ACC112 (cell line): ENCODE data around the gene NEDD4.
"Not testable (repeated sequence)": the region's sequence is repeated elsewhere in the genome, so short reads cannot be mapped to it uniquely, and the experiment has no call there.

Experiments
- H2AFZ ChIP-seq: fragments of 200-600 bp; sonication (generic); one replicate; pipeline ENCODE4 v1.6.0; 2017; ENCODE audit warnings: antibody characterized with exemption, low read length; ENCODE audit not compliant: unreplicated experiment
- H3K27ac ChIP-seq: fragments of 200-600 bp; sonication (generic); 2 replicates; pipeline ENCODE4 v1.5.1; 2014; ENCODE audit warnings: low read depth, mild to moderate bottlenecking, antibody characterized with exemption, low read length, moderate library complexity
- H3K27me3 ChIP-seq: fragments of 200-600 bp; sonication (generic); 2 replicates; pipeline ENCODE4 v1.6.1; 2014; ENCODE audit warnings: mild to moderate bottlenecking, antibody characterized with exemption, low read length, moderate library complexity, mixed read lengths; ENCODE audit not compliant: insufficient read depth
- H3K36me3 ChIP-seq: fragments of 200-600 bp; sonication (generic); 2 replicates; pipeline ENCODE4 v1.6.1; 2016; ENCODE audit warnings: mild to moderate bottlenecking, antibody characterized with exemption, low read length, moderate library complexity, mixed read lengths; ENCODE audit not compliant: insufficient read depth
- H3K4me1 ChIP-seq: fragments of 200-600 bp; sonication (generic); one replicate; pipeline ENCODE4 v1.6.1; 2016; ENCODE audit warnings: low read length, mixed read lengths; ENCODE audit not compliant: insufficient read depth, unreplicated experiment, control insufficient read depth
- H3K4me3 ChIP-seq: fragments of 200-600 bp; sonication (generic); 2 replicates; pipeline ENCODE4 v1.5.1; 2014; ENCODE audit warnings: mild to moderate bottlenecking, low read depth, low read length
- H3K79me2 ChIP-seq: fragments of 200-600 bp; sonication (generic); one replicate; pipeline ENCODE4 v1.6.0; 2016; ENCODE audit warnings: low read length; ENCODE audit not compliant: control insufficient read depth, unreplicated experiment, insufficient read depth

NEDD4 gene

DNA sequence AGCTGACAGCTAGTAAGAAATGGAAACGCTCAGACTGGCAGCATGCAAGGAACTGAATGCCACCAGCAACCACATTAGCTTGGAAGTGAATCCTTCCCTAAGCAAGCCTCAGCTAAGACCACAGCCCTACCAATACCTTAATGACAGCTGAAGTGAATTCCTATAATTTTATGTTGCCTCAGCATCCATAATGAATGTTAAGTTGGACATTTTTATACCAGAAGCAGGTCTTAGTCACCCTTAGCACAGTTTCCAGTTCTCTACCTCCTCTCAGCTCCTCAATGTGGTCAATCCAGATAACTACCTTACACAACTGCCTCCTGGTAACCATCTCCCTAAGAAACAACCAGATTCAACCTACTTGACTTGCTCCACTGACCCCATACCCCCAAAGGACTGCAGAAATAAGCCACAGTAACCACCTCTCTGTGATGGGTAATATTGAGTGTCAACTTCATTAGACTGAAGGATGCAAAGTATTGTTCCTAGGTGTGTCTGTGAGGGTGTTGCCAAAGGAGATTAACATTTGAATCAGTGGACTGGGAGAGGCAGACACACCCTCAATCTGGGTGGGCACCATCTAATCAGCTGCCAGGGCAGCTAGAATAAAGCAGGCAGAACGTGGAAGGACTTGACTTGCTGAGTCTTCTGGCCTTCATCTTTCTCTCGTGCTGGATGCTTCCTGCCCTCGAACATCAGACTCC is 33.5 kb downstream of the NEDD4 start:
- Histone ChIP-seq H3K79me2 (no peaks in the 10 kb centered on the region), H3K27ac (no peak overlapping the region), H3K4me1 (no peaks in the 10 kb centered on the region), H3K36me3 (0 out of 2 replicates have a peak, but pooled peaks cover 2% of the 10 kb centered on the region), H3K4me3 (no peak overlapping the region), H2AFZ (no peak overlapping the region), H3K27me3 (no peaks in the 10 kb centered on the region)

DNA sequence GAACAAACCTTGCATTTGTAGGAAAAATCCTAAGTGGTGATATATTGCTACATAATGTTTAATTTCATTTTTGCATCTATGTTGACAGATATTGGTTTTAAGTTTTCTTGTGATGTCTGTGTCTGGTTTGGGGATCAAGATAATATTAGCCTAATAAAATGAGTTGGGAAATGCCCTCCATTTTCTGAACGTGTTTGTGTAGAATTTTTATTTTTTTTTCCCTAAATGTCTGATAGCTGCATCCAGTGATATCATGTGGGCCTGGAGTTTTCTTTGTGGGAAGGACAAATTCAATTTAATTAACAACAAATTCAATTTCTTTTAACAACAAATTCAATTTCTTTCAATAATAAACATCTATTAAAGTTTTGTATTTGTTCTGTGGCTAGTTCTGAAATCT is 35.1 kb downstream of the NEDD4 start:
- H3K79me2 ChIP-seq, result no peaks in the 10 kb centered on the region
- H3K36me3 ChIP-seq, result no peaks in the 10 kb centered on the region
- H3K4me3 ChIP-seq, result no peak overlapping the region
- no peaks in the 10 kb centered on the region for H3K4me1 ChIP-seq
- H3K27me3 ChIP-seq, result no peaks in the 10 kb centered on the region
- no peak overlapping the region for H2AFZ ChIP-seq
- H3K27ac ChIP-seq, result no peak overlapping the region

DNA sequence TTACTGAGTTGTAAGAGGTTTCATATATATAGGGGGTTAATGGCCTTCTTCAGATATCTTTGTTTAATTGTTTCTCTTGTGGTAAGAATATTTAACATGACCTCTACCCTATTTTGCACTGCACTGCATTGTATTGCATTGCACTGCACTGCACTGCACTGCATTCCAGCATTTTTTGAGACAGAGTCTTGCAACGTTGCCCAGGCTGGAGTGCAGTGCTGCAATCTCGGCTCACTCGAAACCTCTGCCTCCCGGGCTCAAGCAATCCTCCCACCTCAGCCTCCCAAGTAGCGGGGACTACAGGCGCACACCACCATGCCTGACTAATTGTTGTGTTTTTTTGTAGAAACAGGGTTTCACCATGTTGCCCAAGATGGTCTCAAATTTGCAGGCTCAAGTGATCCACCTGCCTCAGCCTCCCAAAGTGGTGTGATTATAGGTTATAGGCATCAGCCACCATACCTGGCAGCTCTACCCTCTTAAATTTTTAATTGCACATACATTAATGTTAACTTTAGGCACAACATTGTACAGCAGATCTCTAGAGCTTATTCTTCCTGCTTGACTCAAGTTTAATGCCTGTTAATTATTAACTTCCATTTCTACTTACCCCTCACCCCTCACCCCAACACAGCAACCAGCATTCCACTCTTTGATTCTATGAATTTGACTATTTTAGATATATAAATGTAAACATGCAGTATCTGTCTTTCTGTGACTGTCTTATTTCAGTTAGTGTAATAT is 38.4 kb downstream of the NEDD4 start:
- Histone ChIP-seq H2AFZ (no peak overlapping the region), H3K4me1 (peaks cover 3% of the 10 kb centered on the region), H3K4me3 (no peak overlapping the region), H3K79me2 (no peaks in the 10 kb centered on the region), H3K27me3 (no peaks in the 10 kb centered on the region), H3K36me3 (peaks cover 4% of the 10 kb centered on the region; the same call in 1 of the 2 replicates), H3K27ac (no peak overlapping the region)

DNA sequence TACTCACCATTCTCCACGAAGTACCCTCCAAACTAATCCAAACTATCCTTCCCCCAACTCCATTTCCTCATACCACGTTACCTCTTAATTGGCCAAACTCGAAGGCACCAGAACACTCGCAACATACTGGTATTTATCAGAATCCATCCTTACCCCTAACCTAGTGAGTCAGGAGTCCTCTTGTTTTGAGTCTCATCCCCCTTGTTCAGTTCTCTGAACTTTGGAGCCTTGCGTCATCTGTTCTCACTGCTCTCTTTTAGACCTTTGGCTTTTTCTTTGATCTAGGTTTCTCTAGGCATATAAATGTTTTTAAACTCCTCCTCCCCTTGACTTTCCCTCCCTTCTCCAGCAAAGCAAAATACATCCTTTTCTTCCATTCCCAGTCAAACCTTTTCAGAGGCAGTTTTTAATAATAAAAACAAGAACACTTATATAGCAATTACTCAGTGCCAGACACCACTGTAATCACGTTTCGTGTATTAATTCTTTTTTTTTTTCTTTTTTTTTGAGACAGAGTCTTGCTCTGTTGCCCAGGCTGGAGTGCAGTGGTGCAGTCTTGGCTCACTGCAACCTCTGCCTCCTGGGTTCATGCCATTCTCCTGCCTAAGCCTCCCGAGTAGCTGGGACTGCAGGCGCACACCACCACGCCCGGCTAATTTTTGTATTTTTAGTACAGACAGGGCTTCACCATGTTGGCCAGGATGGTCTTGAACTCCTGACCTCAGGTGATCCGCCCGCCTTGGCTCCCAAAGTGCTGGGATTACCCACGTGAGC is 40.7 kb downstream of the NEDD4 start:
- not testable (repeated sequence) for H3K27me3 ChIP-seq, H3K79me2 ChIP-seq, H3K4me1 ChIP-seq, H3K36me3 ChIP-seq, H3K27ac ChIP-seq, H2AFZ ChIP-seq, H3K4me3 ChIP-seq

DNA sequence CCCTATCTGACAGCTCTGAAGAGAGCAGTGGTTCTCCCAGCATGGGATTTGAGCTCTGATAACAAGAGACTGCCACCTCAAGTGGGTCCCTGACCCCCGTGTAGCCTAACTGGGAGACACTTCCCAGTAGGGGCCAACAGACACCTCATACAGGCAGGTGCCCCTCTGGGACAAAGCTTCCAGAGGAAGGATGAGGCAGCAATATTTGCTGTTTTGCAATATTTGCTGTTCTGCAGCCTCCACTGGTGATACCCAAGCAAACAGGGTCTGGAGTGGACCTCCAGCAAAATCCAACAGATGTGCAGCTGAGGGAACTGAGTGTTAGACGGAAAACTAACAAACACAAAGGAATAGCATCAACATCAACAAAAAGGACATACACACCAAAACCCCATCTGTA is 48.8 kb downstream of the NEDD4 start:
- not testable (repeated sequence) for H3K4me3 ChIP-seq, H3K36me3 ChIP-seq, H3K27me3 ChIP-seq, H3K79me2 ChIP-seq, H3K4me1 ChIP-seq, H3K27ac ChIP-seq, H2AFZ ChIP-seq

DNA sequence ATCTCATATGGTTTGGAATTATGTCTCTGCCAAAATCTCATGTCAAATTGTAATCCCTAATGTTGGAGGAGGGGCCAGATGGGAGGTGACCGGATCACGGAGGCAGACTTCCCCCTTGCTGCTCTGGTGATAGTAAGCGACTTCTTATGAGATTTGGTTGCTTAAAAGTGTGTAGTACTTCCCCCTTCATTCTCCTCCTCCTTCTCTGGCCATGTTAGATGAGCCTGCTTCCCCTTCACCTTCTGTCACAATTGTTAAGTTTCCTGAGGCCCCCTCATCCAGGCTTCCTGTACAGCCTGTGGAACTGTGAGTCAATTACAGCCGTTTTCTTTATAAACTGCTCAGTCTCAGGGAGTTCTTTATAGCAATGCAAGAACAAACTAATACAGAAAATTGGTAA is 51.1 kb downstream of the NEDD4 start:
- Histone ChIP-seq H3K27me3 (no peaks in the 10 kb centered on the region), H2AFZ (no peak overlapping the region), H3K4me3 (no peak overlapping the region), H3K27ac (no peak overlapping the region), H3K36me3 (peaks cover 19% of the 10 kb centered on the region), H3K79me2 (no peaks in the 10 kb centered on the region), H3K4me1 (no peaks in the 10 kb centered on the region)

DNA sequence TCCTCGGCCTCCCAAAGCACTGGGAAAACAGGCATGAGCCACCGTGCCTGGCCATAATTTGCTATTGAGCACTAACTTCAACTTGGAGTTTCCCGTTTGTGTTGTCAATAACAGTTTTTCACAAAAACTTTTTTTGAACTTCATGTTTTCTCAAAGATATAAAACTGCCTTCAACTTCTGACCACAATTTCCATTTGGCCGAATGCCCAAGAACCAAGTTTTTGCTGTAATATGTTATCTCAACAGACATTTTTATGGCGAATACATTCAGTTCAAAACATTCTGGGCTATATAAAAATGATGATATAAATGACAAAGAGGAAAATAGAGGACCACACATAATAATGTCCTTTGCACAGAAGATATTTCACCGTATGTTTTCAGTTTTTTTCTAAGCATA is 56.4 kb downstream of the NEDD4 start:
- no peak overlapping the region for H3K4me3 ChIP-seq
- H3K27me3 ChIP-seq, result no peaks in the 10 kb centered on the region
- H3K27ac ChIP-seq, result no peak overlapping the region
- H2AFZ ChIP-seq, result no peak overlapping the region
- no peaks in the 10 kb centered on the region for H3K4me1 ChIP-seq
- no peaks in the 10 kb centered on the region for H3K79me2 ChIP-seq
- H3K36me3 ChIP-seq, result peaks cover 15% of the 10 kb centered on the region

DNA sequence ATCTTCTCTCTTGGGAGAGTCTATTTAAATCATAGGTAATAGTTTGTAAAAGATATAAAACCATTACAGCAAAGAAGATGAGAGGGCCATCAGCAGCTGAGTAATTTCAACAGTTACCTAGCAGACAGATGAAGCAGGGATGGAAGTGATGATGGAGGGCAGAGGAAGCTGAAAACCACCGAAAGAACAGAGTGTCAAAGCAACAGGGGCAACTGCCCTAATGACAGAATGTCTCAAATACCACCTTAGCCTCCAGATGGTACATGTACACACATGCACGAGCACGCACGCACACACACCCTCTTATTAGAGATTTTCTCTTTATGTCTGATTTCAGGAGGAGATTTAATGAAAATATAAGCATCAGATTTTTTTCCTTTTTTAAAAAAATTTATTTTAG is 64.5 kb downstream of the NEDD4 start:
- H3K36me3 ChIP-seq, result no peaks in the 10 kb centered on the region
- no peaks in the 10 kb centered on the region for H3K27me3 ChIP-seq
- H3K27ac ChIP-seq, result no peak overlapping the region
- H2AFZ ChIP-seq, result no peak overlapping the region
- no peak overlapping the region for H3K4me3 ChIP-seq
- no peaks in the 10 kb centered on the region for H3K4me1 ChIP-seq
- H3K79me2 ChIP-seq, result peaks cover 4% of the 10 kb centered on the region

DNA sequence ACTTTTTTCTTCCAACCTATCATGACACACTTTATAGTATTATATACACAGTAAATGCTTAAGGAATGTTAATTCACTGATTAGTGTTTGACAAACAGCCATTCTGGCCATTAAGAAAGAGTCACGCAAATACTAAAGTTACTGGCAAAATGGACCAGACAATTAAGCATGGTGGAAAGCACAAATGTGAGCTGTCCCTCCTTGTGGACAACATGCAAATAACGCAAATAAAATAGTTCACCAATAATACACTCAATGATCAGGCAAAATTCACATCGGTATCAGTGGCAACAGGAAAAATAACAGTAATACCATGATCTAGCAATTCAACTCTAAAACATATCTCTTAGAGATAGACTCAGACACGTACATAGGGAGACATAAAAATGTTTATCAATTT is 71.7 kb downstream of the NEDD4 start:
- Histone ChIP-seq H3K79me2 (peaks cover under 1% of the 10 kb centered on the region), H3K27ac (no peak overlapping the region), H2AFZ (no peak overlapping the region), H3K27me3 (no peaks in the 10 kb centered on the region), H3K4me1 (peaks cover 16% of the 10 kb centered on the region), H3K4me3 (no peak overlapping the region), H3K36me3 (no peaks in the 10 kb centered on the region)

DNA sequence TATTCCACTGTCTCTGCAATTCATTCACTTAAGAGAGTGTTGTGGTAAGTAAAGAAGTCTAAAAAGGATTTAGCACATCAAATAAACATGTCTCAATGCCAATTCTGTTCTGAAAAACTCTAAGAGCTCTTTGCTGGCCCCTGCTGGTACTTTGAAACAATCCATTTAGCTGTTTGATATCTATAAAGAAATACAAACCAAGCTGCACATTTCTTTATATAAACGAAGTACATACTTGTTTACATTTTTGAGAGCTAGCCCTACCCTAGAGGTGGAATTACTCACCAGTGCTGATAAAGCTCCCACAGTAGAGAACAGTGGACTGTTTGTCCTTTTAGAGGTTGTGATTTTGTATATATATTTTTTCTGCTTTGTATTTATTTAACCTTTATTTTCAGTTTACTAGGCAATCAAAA is 75.5 kb downstream of the NEDD4 start:
- Histone ChIP-seq H3K4me3 (peak overlapping the region; percentile 78; the same call in 1 of the 2 replicates), H3K27me3 (no peaks in the 10 kb centered on the region), H2AFZ (no peak overlapping the region), H3K27ac (peak overlapping the region; percentile 77), H3K79me2 (peaks cover 37% of the 10 kb centered on the region), H3K4me1 (peaks cover 33% of the 10 kb centered on the region), H3K36me3 (no peaks in the 10 kb centered on the region)
